A549 (cell line): ENCODE data around the gene AGBL4.

Source experiments
- EP300 ChIP-seq, 2 experiments: fragments of >200 bp; sonication (Bioruptor Twin); formaldehyde crosslinking; IDR thresholded peaks; 2 replicates in 1 of 2; 3 replicates in 1 of 2; pipeline ENCODE4 v1.6.1; 2016 to 2017
- POLR2AphosphoS2 ChIP-seq: conservative IDR thresholded peaks from 2 replicates; pipeline ENCODE4 v1.6.1; 2012; ENCODE audit warnings: low read length, improper control_type of control experiment, inconsistent platforms
- TP53 ChIP-seq: fragments of 250-450 bp; sonication (Bioruptor Pico); IDR thresholded peaks from 2 replicates; pipeline ENCODE4 v1.5.0; 2021; ENCODE audit warnings: mild to moderate bottlenecking, moderate library complexity
- TF ChIP-seq, protein P1 (sequence below): fragments of >200 bp; sonication (Bioruptor Twin); formaldehyde crosslinking; IDR thresholded peaks from 3 replicates; pipeline ENCODE4 v1.5.1; 2016

DNA sequence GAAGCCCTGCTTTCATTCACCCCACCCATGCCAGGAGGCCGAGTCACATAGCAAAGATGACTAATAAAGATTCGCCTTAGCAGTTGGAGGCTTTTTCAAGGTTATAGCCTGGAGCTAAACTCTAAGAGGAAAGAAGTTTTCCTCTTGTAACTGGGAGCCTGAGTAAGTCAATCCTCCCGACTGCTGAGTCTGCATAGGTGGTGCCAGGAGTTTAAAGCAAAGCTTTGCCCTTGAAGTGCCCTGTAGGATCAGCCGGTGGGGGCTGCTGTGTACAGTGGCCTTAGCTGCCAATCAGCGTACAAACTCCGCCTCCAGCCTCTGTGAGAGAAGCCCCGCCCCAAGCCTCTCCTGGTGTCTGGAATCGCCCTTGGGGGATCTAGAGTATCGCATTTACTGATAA, 1404.2 kb downstream of the AGBL4 start:
- TF ChIP-seq TP53 (no peak), EP300 (IDR thresholded peaks at IDR 0.05) (no peak), POLR2AphosphoS2 (no peak)
- TF ChIP-seq, protein P1, sequence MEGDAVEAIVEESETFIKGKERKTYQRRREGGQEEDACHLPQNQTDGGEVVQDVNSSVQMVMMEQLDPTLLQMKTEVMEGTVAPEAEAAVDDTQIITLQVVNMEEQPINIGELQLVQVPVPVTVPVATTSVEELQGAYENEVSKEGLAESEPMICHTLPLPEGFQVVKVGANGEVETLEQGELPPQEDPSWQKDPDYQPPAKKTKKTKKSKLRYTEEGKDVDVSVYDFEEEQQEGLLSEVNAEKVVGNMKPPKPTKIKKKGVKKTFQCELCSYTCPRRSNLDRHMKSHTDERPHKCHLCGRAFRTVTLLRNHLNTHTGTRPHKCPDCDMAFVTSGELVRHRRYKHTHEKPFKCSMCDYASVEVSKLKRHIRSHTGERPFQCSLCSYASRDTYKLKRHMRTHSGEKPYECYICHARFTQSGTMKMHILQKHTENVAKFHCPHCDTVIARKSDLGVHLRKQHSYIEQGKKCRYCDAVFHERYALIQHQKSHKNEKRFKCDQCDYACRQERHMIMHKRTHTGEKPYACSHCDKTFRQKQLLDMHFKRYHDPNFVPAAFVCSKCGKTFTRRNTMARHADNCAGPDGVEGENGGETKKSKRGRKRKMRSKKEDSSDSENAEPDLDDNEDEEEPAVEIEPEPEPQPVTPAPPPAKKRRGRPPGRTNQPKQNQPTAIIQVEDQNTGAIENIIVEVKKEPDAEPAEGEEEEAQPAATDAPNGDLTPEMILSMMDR = no peak
